ENCODE measurements around the gene GOLGA5. TPM values are rescaled to one million over a fixed set of nuclear protein-coding genes. Genes with fewer than 3 reads are reported as not detected.
"Not testable (repeated sequence)": the region's sequence is repeated elsewhere in the genome, so short reads cannot be mapped to it uniquely, and the experiment has no call there.

Gene GOLGA5
- total and polyA plus RNA-seq, 2 donors (not counting 3 experiments of a cell fraction or from before 2014, with no cell fraction given): 16.3 to 28.9 TPM

- H3K79me2 ChIP-seq (ENCODE audit: control insufficient read depth, insufficient read depth, low read length); DNase-seq (ENCODE audit: low read depth, low spot score); POLR2A ChIA-PET; BruUV-seq (replicated peaks); H3K4me3 ChIP-seq (replicated peaks in 1 of 3; ENCODE audit: insufficient read depth in 1 of 3, low read depth in 1 of 3, low read length in 3 of 3); H4K20me1 ChIP-seq (replicated peaks; ENCODE audit: control insufficient read depth, extremely low read depth, insufficient read depth, low read length); H3K4me2 ChIP-seq (ENCODE audit: insufficient read depth, low read length); H2AFZ ChIP-seq (ENCODE audit: low read depth, low read length); H3K4me1 ChIP-seq (ENCODE audit: control insufficient read depth, extremely low read depth, insufficient read depth, low read length); FAIRE-seq; intact Hi-C loops (cut with micrococcal nuclease); H3K9ac ChIP-seq (replicated peaks; ENCODE audit: extremely low read depth, insufficient read depth, low read length); H3K9me3 ChIP-seq (replicated peaks; ENCODE audit: control insufficient read depth, insufficient read depth, low read length); H3K9me1 ChIP-seq (replicated peaks; ENCODE audit: control insufficient read depth, extremely low read depth, insufficient read depth, low read length); CTCF ChIA-PET; H3K27ac ChIP-seq (ENCODE audit: insufficient read depth, low read depth, low read length); dilution Hi-C loops (cut with MboI; ENCODE audit: extremely low pct_ligation_motif_present, low sequenced_read_pairs); H3K27me3 ChIP-seq (ENCODE audit: control insufficient read depth in 2 of 2, insufficient read depth in 2 of 2, low read length in 2 of 2): not testable (repeated sequence)
- H3K36me3 ChIP-seq (ENCODE audit: control insufficient read depth in 2 of 2, extremely low read depth in 1 of 2, insufficient read depth in 2 of 2, low read length in 2 of 2): peaks cover 15 to 29% of the 10 kb centered on the region in 2 experiments
Measured at GRCh38 chr14:92820536-92820840, 26.4 kb downstream of the GOLGA5 start.

DNA sequence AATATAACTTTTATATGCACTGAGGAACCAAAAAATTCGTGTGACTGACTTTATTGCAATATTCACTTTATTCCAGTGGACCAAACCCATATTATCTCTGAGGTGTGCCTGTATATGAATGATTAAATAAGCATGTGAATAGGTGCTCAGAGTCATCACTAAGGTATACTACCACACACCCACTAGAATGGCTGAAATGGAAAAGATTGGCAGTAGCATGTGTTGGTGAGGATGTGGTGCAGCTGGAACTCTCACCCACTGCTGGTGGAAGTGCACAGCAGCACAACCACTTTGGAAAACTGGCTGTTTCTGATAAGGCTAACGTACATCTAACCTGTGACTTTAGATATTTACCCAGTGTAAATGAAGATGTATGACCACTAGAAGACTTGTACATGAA lies 36.8 kb downstream of the GOLGA5 start:
- H3K27me3 ChIP-seq (ENCODE audit: control insufficient read depth in 2 of 2, insufficient read depth in 2 of 2, low read length in 2 of 2): no peaks in the 10 kb centered on the region
- dilution Hi-C loops (cut with MboI; ENCODE audit: extremely low pct_ligation_motif_present, low sequenced_read_pairs) (no loop called here), intact Hi-C loops (cut with micrococcal nuclease) (no loop called here)
- no peaks in the 10 kb centered on the region for H3K79me2 ChIP-seq (ENCODE audit: control insufficient read depth, insufficient read depth, low read length)
- no peak overlapping the region for H2AFZ ChIP-seq (ENCODE audit: low read depth, low read length)
- no peak overlapping the region for H3K4me2 ChIP-seq (ENCODE audit: insufficient read depth, low read length)
- TF ChIP-seq FOS (IDR thresholded peaks at IDR 0.05; ENCODE audit: borderline replicate concordance, insufficient read depth, low read length) (no peak), GATA2 (IDR thresholded peaks at IDR 0.05; ENCODE audit: insufficient read depth, insufficient read length, low read depth, low read length) (no peak), MYC (IDR thresholded peaks at IDR 0.05; ENCODE audit: low read depth, low read length) (no peak)
- ChIA-PET POLR2A (no interaction called here), CTCF (no interaction called here)
- no peak overlapping the region for H3K9ac ChIP-seq (replicated peaks; ENCODE audit: extremely low read depth, insufficient read depth, low read length)
- BruUV-seq (replicated peaks): no TSS peak
- H3K9me1 ChIP-seq (replicated peaks; ENCODE audit: control insufficient read depth, extremely low read depth, insufficient read depth, low read length): no peaks in the 10 kb centered on the region
- H3K9me3 ChIP-seq (replicated peaks; ENCODE audit: control insufficient read depth, insufficient read depth, low read length): no peaks in the 10 kb centered on the region
- no peaks in the 10 kb centered on the region for H3K4me1 ChIP-seq (ENCODE audit: control insufficient read depth, extremely low read depth, insufficient read depth, low read length)
- H3K36me3 ChIP-seq (ENCODE audit: control insufficient read depth in 2 of 2, extremely low read depth in 1 of 2, insufficient read depth in 2 of 2, low read length in 2 of 2): peaks cover 0 to 31% of the 10 kb centered on the region in 2 experiments
- H3K27ac ChIP-seq (ENCODE audit: insufficient read depth, low read depth, low read length): no peak overlapping the region
- FAIRE-seq (no peak), DNase-seq (ENCODE audit: low read depth, low spot score) (no peak)
- H3K4me3 ChIP-seq (replicated peaks in 1 of 3; ENCODE audit: insufficient read depth in 1 of 3, low read depth in 1 of 3, low read length in 3 of 3): no peak overlapping the region
- no peaks in the 10 kb centered on the region for H4K20me1 ChIP-seq (replicated peaks; ENCODE audit: control insufficient read depth, extremely low read depth, insufficient read depth, low read length)

All from endothelial cell of umbilical vein (primary cell).